Stomach (tissue), 4 donors: ENCODE results near the gene KIF6.

Experiments used
- EP300 ChIP-seq: sonication (generic); formaldehyde crosslinking; IDR thresholded peaks from one replicate; pipeline ENCODE4 v1.6.1; 2017; ENCODE audit warnings: antibody characterized with exemption
- POLR2A ChIP-seq, 4 donors: fragments of 450-650 bp; IDR thresholded peaks; one replicate each; pipeline ENCODE4 v1.6.1; 2016; ENCODE audit warnings: antibody characterized with exemption in 4 of 4, control low read depth in 2 of 4, mild to moderate bottlenecking in 1 of 4, moderate library complexity in 1 of 4
- POLR2AphosphoS5 ChIP-seq, 3 donors: sonication (generic); formaldehyde crosslinking; IDR thresholded peaks; one replicate each; pipeline ENCODE4 v1.6.1; 2016; ENCODE audit warnings: antibody characterized with exemption in 3 of 3
- TF ChIP-seq, protein P1 (sequence below), 7 experiments: fragments of 450-650 bp in 4 of 7; fragments of 200-600 bp in 3 of 7; sonication (generic) in 3 of 7; IDR thresholded peaks; one replicate each; pipeline ENCODE4 v1.5.1; 2016 to 2019; ENCODE audit warnings: antibody characterized with exemption in 7 of 7, control low read depth in 2 of 7, mild to moderate bottlenecking in 1 of 7

DNA sequence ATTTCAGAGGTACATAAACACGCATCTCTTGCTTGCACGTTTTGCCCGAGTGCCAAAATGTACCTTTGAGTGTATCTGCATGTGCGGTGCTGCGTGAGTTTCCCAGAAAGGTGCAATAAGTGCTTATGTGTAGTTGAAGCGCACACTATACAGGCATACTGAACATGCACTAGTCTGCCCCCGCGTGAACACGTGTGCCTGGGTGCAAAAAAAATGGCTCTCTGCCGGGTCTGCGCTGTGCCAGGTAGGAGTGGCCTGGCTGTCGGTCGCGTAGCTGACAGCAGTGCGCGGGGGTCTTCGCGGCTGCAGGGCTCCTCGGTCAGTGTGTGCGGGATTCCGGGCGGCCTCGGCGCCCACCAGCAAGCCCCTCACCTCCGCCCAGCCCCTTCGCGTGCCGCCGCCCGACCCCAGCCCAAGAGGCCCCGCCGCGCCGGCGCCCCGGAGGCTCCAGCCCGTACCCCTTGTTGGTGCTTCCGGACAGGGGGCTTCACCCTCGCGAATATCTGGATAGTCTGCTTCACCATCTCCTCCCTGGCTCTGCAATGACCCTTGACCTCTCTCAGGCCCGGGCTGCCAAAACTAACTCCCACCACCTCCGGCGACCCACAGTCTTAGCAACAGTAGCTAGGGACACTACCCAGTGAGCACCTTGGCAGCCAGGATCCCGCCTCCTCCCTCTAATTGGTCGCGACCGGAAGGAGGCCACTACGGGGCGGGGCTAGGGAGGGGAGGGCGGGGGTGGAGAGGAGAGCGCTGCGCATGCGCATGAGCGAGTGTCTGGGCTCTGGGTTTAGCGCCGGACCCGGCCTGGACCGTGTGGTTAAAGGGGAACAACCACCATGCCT lies at the start of gene KIF6:
- TF ChIP-seq POLR2AphosphoS5 (IDR thresholded peaks at IDR 0.05): peak in 1 of 3 donors; percentile 12
- TF ChIP-seq, protein P1, sequence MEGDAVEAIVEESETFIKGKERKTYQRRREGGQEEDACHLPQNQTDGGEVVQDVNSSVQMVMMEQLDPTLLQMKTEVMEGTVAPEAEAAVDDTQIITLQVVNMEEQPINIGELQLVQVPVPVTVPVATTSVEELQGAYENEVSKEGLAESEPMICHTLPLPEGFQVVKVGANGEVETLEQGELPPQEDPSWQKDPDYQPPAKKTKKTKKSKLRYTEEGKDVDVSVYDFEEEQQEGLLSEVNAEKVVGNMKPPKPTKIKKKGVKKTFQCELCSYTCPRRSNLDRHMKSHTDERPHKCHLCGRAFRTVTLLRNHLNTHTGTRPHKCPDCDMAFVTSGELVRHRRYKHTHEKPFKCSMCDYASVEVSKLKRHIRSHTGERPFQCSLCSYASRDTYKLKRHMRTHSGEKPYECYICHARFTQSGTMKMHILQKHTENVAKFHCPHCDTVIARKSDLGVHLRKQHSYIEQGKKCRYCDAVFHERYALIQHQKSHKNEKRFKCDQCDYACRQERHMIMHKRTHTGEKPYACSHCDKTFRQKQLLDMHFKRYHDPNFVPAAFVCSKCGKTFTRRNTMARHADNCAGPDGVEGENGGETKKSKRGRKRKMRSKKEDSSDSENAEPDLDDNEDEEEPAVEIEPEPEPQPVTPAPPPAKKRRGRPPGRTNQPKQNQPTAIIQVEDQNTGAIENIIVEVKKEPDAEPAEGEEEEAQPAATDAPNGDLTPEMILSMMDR (IDR thresholded peaks at IDR 0.05): no peak
- no peak for TF ChIP-seq EP300
- TF ChIP-seq POLR2A (IDR thresholded peaks at IDR 0.05): no peak
